Measurements from ENCODE around the gene GRAMD1A. TPM values are rescaled to one million over a fixed set of nuclear protein-coding genes. Genes with fewer than 3 reads are reported as not detected.

GRAMD1A gene
- total RNA-seq, 4 donors from 2014 or later = 4.6 to 23.3 (median 8.8) TPM

- intact Hi-C loops (cut with DNase I) = no loop called here
- peaks cover 0 to 48% (median 0%) of the 10 kb centered on the region in 4 donors for H3K27me3 ChIP-seq
- no peak overlapping the region for H3K27ac ChIP-seq
- peaks cover 0 to 12% (median 0%) of the 10 kb centered on the region in 3 donors for H3K36me3 ChIP-seq
- 81 to 87% methylated on average over 10 to 12 of the region's 17 CpGs for WGBS, 2 donors
- no peak for TF ChIP-seq CTCF (IDR thresholded peaks at IDR 0.05)
- no peak for TF ChIP-seq POLR2A (IDR thresholded peaks at IDR 0.05)
- H3K9me3 ChIP-seq = no peaks in the 10 kb centered on the region
- peaks cover 12 to 51% (median 15%) of the 10 kb centered on the region in 3 donors for H3K4me1 ChIP-seq
- no peak overlapping the region for H3K4me3 ChIP-seq
- no peak for DNase-seq
Observed at GRCh38 chr19:35034588-35035382, 34.7 kb downstream of the GRAMD1A start.

- Histone ChIP-seq H3K27me3 (peaks cover 0 to 48% (median 0%) of the 10 kb centered on the region in 4 donors), H3K4me3 (no peak overlapping the region), H3K9me3 (no peaks in the 10 kb centered on the region), H3K36me3 (peaks cover 0 to 12% (median 0%) of the 10 kb centered on the region in 3 donors), H3K27ac (peak overlapping the region in 3 of 4 donors; percentile 46 to 88 (median 70)), H3K4me1 (peaks cover 25 to 49% (median 28%) of the 10 kb centered on the region in 3 donors)
- intact Hi-C loops (cut with DNase I) = no loop called here
- TF ChIP-seq CTCF (IDR thresholded peaks at IDR 0.05) (no peak), POLR2A (IDR thresholded peaks at IDR 0.05) (no peak)
- whole genome bisulfite sequencing, 2 donors = 49 to 64% methylated on average over 10 to 13 of the region's 13 CpGs
- no peak for DNase-seq
Observed at GRCh38 chr19:35037716-35038622, 37.8 kb downstream of the GRAMD1A start.

GRCh38 chr19:35038623-35039512 lies 38.7 kb downstream of the GRAMD1A start:
- intact Hi-C loops (cut with DNase I) = no loop called here
- H3K4me1 ChIP-seq = peaks cover 25 to 49% (median 28%) of the 10 kb centered on the region in 3 donors
- H3K27ac ChIP-seq = peak overlapping the region in 2 of 4 donors; percentile 70 to 88
- H3K27me3 ChIP-seq = peaks cover 0 to 48% (median 0%) of the 10 kb centered on the region in 4 donors
- no peak overlapping the region for H3K4me3 ChIP-seq
- H3K9me3 ChIP-seq = no peaks in the 10 kb centered on the region
- DNase-seq = no peak
- TF ChIP-seq CTCF (IDR thresholded peaks at IDR 0.05) (no peak), POLR2A (IDR thresholded peaks at IDR 0.05) (no peak)
- peaks cover 0 to 7% (median 0%) of the 10 kb centered on the region in 3 donors for H3K36me3 ChIP-seq
- 33 to 66% methylated on average over 1 to 4 of the region's 17 CpGs for WGBS, 2 donors

GRCh38 chr19:35039881-35040825 lies 40.0 kb downstream of the GRAMD1A start:
- no peak for DNase-seq
- peaks cover 25 to 49% (median 28%) of the 10 kb centered on the region in 3 donors for H3K4me1 ChIP-seq
- intact Hi-C loops (cut with DNase I) = no loop called here
- H3K36me3 ChIP-seq = no peaks in the 10 kb centered on the region
- H3K27me3 ChIP-seq = peaks cover 0 to 52% (median 0%) of the 10 kb centered on the region in 4 donors
- H3K9me3 ChIP-seq = no peaks in the 10 kb centered on the region
- no peak for TF ChIP-seq POLR2A (IDR thresholded peaks at IDR 0.05)
- no peak for TF ChIP-seq CTCF (IDR thresholded peaks at IDR 0.05)
- H3K4me3 ChIP-seq = peak overlapping the region in 2 of 4 donors; percentile 27 to 52
- 21 to 33% methylated on average over 14 to 19 of the region's 39 CpGs for WGBS, 2 donors
- H3K27ac ChIP-seq = peak overlapping the region in 3 of 4 donors; percentile 56 to 88 (median 70)

Data from esophagus squamous epithelium (tissue), 5 donors.